Raji (cell line): ENCODE results near the gene CTDSP1.

Experiments
- POLR2A ChIP-seq: IDR thresholded peaks from 2 replicates; pipeline ENCODE4 v1.6.1; 2011; ENCODE audit warnings: low read depth, low read length, control low read depth; ENCODE audit not compliant: insufficient read depth

Gene CTDSP1

GRCh38 chr2:218448934-218449333, 49.3 kb downstream of the CTDSP1 start:
- no peak for TF ChIP-seq POLR2A

- TF ChIP-seq POLR2A = no peak
Measured at GRCh38 chr2:218452079-218452478, 52.4 kb downstream of the CTDSP1 start.
